Ovary (tissue), 3 donors: Measurements from ENCODE around the gene MORF4L1.

Source experiments
- CTCF ChIP-seq, 3 donors: fragments of 450-650 bp in 2 of 3; fragments of 200-600 bp in 1 of 3; IDR thresholded peaks; one replicate each; pipeline versions ENCODE4 v1.5.1 to v1.8.0; 2016 to 2022; ENCODE audit warnings: antibody characterized with exemption in 3 of 3, mild to moderate bottlenecking in 1 of 3
- POLR2A ChIP-seq: fragments of 450-650 bp; IDR thresholded peaks from one replicate; pipeline ENCODE4 v1.6.1; 2017; ENCODE audit warnings: antibody characterized with exemption, mild to moderate bottlenecking, moderate library complexity
- donor health status: DM: no; HTN: no; CAD: no.

- TF ChIP-seq POLR2A (no peak), CTCF (IDR thresholded peaks at IDR 0.05) (no peak)
These were observed 5.7 kb downstream of the MORF4L1 start for GRCh38 chr15:78878356-78878755.
